ENCODE results near the gene RANBP1.

The RANBP1 gene

DNA sequence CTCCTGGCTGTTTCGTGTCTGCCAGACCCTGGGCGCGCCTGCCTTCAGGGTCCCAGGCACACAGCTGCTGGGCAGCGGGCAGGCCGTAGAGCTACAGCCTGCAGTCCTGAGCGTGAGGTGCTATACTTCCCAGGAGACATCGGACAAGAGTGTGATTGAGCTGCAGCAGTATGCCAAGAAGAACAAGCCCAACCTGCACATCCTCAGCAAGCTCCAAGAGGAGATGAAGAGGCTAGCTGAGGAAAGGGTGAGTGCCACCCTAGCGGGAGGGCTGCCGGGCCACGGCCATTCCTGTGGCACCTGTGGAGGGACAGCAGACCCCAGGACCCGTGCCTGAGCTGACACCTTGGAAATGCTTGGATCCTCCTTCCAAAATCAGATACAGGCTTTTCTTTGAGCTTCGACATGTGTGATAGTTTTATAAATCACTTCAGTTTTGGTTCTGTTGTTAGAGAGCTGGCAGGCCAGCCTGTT, 7.1 kb upstream of the RANBP1 start:
- no peak for DNase-seq (ENCODE audit: low spot score)

DNA sequence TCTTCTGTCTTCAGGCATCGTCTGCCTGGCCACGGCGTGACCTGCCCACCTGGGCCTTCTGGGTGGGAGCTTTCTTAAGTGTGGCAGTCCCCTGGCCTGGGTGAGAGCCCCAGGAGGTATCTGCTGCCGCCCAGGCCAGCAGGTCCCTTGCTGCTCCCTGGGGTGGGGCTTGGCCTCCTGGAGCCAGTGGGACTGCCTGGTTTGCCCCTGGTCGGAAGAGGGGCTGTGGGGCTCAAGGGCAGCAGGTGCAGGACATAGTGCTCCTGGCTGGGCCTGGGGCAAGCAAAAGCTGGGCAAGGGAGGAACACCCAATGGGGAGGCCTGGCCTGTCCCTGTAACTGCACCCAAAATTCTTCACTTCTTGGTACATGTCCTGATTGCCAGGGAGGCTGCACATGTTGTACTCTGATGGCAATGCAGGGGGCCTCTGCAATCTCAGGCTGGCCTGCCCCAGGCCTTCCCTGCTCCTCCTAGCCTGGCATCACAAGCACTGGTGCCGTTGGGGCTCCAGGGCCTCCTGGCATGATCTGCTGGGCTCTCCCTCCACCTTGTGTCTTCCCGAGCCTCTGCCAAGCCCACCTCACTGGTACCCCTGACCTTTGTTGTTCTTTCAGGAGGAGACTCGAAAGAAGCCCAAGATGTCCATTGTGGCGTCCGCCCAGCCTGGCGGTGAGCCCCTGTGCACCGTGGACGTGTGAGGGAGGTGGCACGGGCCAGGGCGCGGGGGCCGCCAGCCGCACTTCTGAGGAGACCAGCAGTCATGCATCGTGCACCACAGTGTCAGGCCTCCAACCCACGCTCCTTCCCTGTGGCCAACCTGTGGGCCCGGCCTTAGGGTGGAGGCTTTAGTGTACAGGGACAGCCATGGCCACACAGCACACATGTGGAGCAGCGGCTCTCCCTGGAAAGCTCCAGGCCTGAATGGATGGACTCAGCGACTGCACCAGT, 6.2 kb upstream of the RANBP1 start:
- DNase-seq (ENCODE audit: low spot score): no peak

DNA sequence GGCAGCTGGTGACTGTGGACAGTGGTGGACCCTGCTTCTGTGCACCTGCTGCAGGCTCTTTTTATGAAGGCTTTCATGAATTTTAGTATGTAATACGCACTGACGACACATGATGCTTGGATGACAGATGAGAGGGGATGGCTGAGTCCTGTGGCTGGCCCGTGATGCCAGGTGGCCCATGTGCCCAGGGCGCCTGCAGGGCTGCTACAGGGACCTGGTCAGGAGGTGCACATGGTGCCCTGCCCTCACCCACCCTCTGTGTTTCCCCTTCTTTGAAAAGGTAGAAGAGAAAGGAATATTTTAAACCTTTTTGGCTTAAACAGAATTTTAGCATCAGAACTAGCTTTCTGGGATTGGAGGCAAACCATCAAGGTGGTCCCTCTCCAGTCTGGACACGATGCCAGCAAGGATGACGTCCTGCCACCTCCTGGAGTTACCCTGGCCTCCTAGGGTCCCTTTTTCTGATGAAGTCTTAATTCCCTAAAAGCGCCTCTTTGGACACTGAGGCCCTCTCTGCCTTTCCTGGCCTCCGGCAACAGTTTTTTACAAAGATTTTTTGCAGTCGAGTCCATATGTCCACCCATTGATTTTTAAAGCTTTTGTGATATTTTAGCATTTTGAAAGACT, 5.4 kb upstream of the RANBP1 start:
- DNase-seq (ENCODE audit: low spot score): no peak

DNA sequence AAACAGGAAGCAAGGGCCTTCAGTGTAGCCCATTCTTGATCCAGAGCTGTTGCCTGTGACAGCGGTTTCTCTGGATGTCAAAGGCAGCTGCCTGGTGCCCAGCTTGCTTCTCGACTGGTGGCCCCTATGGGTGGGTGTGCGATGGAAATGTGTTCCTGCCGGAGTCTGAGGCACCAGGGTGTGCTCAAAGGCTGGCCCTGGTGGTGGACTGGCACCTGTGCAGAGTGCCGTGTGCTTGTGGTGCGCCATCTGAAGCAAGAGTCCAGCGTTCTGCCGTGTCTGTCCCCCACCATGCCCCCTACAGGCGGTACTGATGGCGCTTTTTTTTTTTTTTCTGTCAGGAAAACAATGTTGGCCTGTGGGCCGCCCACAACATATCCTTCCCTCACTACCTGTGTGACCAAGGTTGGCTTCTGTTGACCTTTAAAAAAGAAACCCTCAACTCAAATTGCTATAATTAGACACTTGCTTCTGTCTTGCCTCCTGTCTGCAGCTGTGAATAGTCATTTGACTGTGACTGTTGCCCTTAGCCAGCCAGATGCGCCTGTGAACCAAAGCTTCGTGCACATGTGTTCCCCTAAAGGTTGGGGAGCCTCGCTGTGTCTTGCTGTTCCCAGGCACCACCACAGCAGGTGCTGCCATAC, 4.7 kb upstream of the RANBP1 start:
- peak; percentile 17 for DNase-seq (ENCODE audit: low spot score)

DNA sequence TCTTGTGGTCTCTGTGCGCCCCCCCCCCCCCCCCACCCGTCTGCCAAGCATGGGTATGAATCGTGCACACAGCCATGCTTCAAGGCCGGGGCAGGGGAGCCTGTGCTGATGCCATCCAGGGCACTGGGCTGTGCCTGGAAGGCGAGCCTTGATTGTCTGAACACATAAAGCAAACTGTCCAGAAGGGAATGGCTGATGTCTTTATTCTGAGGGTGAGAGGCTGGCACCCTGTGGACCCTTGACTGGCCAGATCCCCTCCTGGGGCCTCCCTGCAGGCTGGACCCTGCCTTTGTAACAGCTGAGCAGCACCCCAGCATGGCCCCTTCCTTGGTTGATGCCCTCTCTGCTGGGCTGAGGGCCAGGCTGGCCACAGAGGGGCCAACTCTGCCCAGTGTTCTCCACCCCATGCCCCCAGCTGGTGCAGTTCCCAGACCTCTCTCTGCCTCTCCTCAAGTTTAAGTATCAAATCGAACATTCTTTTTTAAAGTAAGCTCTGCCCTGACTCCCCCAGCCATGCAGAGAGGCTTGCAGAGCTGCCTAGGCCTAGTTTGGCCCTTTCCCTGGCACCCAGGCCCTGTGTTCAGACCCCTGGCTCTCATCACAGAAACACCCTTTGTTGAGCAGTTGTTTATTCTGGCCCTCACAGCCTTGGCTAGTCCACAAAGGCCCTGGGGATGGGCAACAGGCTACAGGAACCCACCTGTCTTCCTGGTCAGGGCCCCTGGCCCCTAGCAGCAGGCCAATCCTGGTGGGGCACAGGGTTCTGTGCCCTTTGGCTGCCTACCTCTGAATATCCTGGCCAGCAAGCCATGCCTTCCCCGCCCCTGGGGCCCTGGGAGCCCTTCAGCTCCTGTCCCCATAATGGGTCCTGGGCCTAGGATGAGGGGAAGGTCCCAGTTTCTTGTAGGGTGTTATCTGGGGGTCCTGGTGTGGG, 3.9 kb upstream of the RANBP1 start:
- DNase-seq (ENCODE audit: low spot score): no peak

DNA sequence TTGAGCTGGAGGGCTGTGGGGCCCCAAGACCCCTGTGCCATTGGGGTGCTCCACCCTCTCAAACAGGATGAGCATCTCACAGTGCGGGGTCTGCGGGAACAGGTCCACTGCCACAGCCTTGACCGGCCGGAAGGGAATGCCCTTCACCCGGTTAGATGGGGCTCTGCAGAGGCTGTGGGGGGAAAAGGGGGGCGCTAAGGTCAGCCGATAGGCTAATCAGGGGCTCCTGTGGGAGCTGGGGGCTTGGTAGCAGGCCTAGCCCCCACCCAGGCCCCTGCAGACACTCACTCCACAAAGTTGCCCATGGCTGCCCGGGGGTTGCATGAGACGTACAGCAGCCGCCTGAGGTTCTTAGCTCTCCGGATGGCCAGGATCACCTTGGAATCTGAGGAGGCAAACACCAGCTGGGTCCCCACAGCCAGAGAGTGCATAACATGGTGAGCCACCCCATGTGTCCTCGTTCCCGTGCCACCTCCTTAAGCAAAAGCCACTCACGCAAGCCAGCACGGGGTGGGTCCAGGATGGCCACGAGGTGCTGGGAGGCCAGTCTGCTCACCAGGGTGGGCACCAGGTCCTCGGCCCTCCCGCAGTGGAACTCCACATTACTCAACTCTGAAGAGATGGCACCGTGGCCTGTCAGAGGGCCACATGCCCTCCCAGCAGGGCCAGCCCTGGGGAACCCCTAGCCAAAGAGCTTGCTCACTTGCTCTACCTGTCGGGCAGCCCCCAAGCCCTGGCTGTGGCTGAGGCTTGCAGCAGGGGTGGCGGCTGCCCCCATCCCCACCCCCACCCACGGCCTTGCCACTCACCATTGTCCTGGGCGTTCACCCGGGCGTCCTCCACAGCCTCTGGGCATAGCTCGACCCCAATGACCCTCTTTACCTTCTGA, 3.0 kb upstream of the RANBP1 start:
- no peak for DNase-seq (ENCODE audit: low spot score)

DNA sequence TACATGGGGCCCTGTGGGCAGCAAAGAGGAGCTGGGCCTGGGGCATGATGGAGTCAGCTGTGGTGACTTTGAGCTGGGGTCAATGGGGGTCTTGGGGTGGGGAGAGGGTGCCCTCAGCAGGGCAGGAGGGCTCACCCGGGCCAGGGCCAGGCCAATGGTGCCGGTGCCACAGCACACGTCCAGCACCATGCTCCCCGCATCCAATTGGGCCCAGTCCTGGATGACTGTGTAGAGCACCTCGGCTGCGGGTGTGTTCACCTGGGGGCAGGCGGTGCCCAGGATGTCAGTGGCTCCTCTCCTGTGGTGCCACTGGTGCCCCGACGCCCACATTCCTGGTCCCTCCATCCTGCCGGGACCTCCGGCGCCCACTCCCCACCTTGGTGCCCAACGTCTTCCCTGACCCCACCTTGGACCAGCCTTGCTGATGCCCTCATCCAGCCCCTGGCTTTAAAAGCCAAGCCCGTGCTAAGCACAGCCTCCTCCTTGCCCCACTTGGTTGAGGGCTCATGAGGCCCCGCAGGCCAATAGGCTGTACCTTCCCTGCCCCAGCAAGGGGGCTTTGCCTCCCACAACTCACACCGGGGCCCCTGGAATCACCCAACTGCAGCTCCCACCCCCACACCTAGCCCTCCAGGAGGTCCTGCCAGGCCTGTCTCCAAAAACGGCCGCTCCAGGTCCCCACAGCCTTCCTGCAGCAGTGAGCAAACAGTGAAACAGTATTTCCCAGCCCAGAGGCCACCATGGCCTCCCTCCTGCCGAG, 2.2 kb upstream of the RANBP1 start:
- no peak for DNase-seq (ENCODE audit: low spot score)

DNA sequence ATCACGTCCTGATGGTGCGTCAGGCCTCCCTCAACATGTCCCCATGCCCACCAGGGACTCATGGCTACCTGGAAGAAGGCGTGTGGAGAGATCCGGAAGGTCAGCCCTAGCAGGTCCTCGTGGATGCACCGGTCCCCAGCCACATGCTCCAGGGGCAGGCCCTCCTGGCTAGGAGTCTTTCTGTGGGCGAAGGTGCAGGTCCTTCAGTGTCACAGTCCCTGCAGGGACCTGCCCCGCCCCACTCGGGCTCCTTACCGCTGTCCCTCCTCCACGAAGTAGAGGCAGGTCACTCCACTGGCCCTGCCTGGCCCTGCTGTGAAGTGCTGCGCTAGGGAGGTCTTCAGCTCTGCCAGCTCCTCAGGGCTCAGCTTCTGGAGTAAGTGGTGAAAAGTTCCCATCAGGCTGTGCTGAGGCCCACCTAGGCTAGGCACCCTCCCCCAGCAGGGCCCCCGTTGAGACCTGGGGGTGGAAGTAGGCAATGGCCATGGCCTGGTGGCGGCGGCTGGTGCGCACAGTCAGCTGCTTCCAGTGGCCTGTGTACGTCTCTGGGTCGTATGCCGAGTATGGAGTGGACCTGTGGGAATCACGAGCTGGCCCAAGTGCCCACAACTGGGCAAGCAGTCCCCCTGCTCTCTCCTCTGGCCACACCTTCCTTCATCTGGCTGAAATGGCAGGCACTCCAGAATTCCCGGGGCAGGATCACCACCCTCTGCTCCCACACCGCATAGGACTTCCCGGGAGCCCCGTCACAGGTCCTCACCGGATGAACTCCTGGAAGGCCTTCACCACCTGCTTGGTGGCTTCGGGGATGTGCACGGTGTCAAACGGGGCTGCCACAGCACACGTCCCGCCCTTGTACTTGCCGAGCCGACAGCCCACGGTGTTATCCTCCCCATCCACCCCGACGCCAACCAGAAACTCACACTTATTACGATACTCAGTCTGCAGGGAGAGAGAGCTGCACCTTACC, 1.1 kb upstream of the RANBP1 start:
- DNase-seq (ENCODE audit: low spot score): no peak

DNA sequence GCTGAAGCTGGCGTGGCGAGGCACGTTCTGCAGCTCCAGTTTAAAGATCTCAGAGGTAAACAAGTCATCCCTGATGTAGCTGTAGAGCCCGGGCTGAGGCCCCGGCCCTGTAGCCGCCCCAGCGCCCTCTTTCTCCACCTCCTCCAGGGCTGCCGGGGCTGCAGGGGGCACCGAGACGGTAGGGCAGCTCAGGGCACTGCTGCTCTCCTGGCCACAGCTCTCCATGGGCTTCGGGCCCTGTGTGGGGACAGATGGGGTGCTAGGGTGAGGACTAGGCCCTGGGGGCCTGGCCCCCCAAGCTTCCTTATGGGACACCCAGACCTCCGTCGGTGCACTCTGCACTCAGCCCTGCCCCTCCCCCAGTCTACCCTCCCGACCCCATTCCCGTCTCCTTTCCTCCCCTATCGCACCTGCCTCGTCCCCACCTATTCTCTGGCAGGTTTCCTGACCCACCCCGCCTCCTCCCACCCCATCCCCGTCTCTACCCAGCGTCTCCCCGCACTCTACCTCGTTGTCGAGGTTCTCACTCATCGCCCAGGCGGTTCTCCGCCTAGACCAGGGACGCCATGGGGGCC, 559 bp downstream of the RANBP1 start:
- DNase-seq (ENCODE audit: low spot score): peak; percentile 9

DNA sequence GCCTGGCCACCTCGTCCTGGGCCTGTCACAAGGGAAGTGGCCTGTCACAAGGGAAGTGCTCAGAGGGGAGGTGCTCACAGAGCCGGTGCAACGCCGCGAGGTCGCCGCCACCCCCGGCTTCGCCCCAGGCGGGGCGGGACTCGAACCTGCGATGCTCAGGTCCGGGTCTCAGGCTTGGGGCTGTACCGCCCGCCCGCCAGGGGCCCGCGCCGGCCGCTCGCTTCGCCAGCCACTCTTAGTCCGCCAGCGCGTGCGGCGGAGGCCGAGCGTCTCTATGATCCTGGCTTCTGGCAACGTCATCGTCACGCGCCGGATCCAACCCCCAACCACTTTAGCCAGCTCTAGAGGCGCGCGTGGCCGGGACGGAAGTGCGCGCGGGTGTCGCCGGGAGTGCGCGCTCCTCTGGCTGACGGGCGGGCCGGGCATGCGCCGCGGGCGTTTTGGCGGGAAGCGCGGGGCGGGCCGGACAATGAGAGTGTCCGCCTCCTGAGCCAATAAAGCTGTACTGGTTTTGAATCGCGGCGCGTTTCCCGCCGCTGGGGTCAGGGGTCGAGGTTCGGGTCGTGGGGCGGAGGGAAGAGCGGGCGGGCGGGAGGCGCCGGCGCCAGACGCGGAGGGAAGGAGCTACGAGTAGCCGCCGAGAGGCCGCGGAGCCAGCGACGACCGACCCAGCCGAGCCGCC, 1.2 kb downstream of the RANBP1 start, which contains the start of gene TRMT2A:
TSS of gene TRMT2A (minus strand) at position 276 of the 682 bp plus-strand sequence. CDS start 320 bp downstream, outside the sequence.
- peak; percentile 99 for DNase-seq (ENCODE audit: low spot score)

DNA sequence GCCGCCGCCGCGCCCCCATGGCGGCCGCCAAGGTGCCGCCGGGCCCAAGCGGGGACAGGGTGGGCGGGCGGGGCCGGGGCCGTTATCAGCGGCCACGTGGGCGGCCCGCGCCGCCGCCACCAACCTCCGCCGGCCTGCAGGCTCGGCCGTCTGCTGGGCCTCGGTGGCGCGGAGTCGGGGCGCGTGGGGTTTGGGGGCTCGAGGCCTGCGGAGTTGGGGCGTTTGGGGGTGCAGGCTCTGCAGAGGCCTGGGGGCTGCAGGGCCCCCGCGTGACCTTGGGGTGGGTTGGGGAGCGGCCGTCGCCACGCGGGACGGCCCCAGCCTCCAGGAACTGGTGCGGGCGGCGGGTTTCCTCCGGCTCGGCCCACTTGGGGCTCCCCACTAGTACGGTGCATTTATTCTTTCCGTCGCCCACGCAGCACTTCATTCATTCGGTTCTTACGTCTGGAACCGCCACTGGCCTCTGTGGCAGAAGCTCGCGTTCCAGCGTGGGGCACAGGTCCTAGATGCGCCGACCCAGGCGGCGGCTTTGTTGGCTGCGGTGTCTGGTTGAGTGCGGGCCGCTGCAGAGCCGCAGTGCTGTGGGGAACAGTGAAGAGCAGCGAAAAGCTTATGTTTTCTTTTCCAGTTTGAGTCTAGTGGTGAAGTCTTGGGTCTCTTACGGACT, 1.9 kb downstream of the RANBP1 start:
- DNase-seq (ENCODE audit: low spot score): peak; percentile 31

DNA sequence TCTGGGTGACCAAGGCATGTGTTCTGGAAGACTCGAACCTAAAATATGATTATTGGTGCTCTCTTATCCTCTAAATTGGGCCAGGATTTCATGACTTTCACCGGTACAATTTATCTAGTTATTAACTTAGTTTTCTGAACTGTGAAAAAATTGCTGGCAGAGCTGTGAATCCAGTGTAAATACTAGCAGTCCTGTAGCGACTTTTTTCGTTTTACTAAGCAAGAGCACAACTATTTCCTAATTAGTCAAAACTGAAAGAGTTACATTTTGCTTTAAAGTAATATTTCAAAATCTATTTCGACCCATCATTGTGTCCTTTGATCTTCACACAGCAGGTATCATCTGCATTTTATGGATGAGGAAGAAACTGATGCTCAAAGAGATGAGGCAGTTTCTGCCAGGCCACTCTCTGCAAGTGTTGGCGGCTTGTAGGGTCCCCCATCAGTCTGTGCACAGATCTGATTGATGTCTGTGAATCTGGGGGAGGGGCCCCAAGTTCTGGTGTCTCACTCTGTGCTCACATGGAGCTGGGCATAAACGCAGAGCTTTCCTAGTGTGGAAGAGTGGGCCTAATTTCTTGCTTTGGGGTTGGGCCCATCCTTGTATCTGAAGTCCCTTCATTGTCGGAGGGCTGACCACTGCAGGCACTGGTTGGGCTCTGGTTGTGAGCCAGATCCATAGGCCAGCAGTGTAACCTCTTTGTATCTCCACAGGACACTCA, 2.6 kb downstream of the RANBP1 start:
- DNase-seq (ENCODE audit: low spot score): no peak

DNA sequence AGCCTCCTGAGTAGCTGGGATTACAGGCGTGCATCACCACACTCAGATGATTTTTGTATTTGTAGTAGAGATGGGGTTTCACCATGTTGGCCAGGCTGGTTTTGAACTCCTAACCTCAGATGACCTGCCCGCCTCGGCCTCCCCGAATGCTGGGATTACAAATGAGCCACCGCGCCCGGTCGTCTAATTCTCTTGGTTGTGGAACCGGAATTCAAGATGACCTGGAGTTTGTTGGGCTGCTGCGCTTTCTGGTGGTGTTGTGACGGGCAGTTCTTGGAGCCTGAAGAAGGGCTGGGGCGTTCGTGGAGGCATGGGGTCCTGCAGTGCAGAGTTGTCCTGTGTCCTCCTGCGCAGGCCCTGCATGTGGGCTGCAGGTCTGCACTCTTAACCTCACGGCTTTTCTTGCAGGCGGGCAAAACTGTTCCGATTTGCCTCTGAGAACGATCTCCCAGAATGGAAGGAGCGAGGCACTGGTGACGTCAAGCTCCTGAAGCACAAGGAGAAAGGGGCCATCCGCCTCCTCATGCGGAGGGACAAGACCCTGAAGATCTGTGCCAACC, 6.0 kb downstream of the RANBP1 start:
- DNase-seq (ENCODE audit: low spot score): no peak

DNA sequence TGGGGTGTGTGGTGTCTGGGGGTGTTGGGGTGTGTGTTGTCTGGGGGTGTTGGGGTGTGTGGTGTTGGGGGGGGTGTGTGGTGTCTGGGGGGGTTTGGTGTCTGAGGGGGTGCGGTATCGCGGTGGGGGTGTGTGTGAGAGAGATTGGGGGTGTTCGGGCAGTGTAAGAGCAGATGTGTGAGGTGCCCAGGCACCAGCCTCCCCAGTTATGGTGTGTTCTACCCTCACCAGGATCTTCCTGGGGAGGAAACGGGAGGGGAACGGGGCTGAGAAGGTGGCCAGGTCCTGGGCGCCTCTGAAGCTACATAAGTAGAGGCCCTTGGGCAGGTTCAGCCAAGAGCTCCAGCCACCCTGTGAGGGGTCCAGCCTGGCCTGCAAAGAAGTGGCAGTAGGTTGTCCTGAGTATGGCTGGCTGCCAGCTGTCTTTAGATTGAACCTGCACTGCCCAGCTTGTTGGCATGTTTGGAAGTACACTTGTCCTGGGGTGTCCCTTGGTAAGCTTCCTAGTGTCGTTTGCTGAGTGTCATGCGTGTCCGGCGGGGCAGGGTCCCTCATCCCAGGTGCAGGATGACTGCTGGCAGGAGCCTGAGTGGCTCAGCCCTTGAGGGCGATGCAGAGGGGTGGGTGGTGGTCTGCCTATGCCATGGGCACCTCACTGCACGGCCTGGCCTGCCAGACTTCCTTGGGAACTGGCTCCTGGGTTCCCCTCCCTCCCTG, 7.6 kb downstream of the RANBP1 start:
- no peak for DNase-seq (ENCODE audit: low spot score)

DNA sequence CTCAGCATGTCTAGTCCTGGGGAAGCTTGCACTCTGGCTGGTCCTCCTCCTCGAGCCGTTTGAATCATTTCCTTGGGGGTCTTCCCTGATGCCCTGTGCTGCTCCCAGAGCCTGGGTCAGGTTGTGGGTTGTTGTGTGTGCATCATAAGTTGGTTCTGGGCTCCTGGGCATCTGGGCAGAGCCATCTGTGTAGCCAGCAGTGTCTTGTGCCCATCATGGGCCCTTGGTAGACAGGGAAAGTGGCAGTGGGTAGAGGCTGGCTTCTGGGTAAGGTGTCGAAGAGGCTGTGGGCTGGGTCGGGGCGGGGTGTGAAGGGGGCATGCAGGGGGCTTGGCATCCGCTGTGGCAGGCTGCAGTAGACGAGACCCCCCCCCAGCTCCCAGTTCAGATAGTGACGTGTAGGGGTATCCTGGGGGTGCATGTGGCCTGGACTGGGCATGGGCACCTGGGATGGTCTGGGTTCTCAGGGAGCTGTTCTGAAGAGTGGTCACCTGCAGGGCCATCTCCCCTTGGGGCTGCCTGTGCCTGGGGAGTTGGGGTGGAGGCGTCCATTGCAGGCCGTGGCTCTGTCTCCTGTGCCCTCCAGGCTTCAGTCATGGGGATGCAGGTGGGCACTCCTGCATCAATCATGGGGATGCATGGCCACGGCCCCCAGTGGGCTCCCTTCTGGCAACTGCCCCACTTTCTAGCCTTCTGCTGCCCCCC, 8.3 kb downstream of the RANBP1 start:
- DNase-seq (ENCODE audit: low spot score): no peak
